Gastrocnemius medialis (tissue), 4 donors: ENCODE measurements around the gene TMEFF1.

Experiments
- POLR2A ChIP-seq, 2 donors: fragments of 450-650 bp; IDR thresholded peaks; one replicate each; pipeline ENCODE4 v1.6.1; 2017; ENCODE audit warnings: antibody characterized with exemption in 2 of 2, mild to moderate bottlenecking in 2 of 2, moderate library complexity in 2 of 2
- TF ChIP-seq, protein P1 (sequence below), 5 experiments: fragments of 450-650 bp in 3 of 5; fragments of 200-600 bp in 2 of 5; sonication (generic) in 2 of 5; IDR thresholded peaks in 4 of 5; conservative IDR thresholded peaks in 1 of 5; 1 replicate in 4 of 5; 2 replicates in 1 of 5; pipeline ENCODE4 v1.5.1; 2016 to 2019; ENCODE audit warnings: antibody characterized with exemption in 5 of 5, mild to moderate bottlenecking in 3 of 5, moderate library complexity in 3 of 5

DNA sequence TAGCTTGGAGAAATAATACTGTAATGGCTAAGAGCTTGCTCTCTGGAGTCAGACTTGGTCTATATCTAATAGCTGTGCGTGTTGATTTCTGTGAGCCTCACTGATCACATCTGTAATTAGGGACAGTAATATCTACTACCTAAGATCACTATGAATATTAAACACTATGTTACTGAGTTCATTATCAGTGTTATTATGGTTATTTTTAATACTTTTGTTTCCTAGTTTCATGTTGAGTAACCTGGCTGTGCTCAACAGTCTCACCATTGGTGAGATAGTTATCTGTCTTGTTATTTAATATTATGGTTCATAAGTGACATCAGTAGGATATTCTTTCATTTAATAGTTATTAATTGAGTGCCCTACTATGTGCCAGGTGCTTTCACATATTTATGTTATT lies 82.5 kb downstream of the TMEFF1 start:
- TF ChIP-seq, protein P1, sequence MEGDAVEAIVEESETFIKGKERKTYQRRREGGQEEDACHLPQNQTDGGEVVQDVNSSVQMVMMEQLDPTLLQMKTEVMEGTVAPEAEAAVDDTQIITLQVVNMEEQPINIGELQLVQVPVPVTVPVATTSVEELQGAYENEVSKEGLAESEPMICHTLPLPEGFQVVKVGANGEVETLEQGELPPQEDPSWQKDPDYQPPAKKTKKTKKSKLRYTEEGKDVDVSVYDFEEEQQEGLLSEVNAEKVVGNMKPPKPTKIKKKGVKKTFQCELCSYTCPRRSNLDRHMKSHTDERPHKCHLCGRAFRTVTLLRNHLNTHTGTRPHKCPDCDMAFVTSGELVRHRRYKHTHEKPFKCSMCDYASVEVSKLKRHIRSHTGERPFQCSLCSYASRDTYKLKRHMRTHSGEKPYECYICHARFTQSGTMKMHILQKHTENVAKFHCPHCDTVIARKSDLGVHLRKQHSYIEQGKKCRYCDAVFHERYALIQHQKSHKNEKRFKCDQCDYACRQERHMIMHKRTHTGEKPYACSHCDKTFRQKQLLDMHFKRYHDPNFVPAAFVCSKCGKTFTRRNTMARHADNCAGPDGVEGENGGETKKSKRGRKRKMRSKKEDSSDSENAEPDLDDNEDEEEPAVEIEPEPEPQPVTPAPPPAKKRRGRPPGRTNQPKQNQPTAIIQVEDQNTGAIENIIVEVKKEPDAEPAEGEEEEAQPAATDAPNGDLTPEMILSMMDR (IDR thresholded peaks at IDR 0.05 in 4 of 5, conservative IDR thresholded peaks at IDR 0.05 in 1 of 5), result no peak
- TF ChIP-seq POLR2A (IDR thresholded peaks at IDR 0.05), result no peak
